K562 (cell line): Measurements from ENCODE around the gene GPATCH4. TPM values are rescaled to one million over a fixed set of nuclear protein-coding genes. Genes with fewer than 3 reads are reported as not detected.

ENCODE experiments used
- BRF2 ChIP-seq: IDR thresholded peaks from 3 replicates; pipeline ENCODE4 v1.6.1; 2011; ENCODE audit warnings: borderline replicate concordance, mild to moderate bottlenecking; ENCODE audit not compliant: insufficient read length, insufficient read depth
- CCNT2 ChIP-seq: IDR thresholded peaks from 2 replicates; pipeline ENCODE4 v1.6.1; 2011; ENCODE audit warnings: borderline replicate concordance, low read depth, mild to moderate bottlenecking, moderate library complexity, mixed read lengths, low read length; ENCODE audit not compliant: insufficient read length; ENCODE audit errors: extremely low read depth
- DEAF1 ChIP-seq: fragments of 450-650 bp; formaldehyde crosslinking; IDR thresholded peaks from 2 replicates; pipeline ENCODE4 v1.4.0; 2020; ENCODE audit warnings: mild to moderate bottlenecking, moderate library complexity
- MED1 ChIP-seq: sonication (generic); formaldehyde crosslinking; IDR thresholded peaks from 2 replicates; pipeline ENCODE4 v1.8.1; 2023; ENCODE audit warnings: missing genetic modification reagents, borderline replicate concordance
- MTA3 ChIP-seq: fragments of 450-650 bp; formaldehyde crosslinking; IDR thresholded peaks from 2 replicates; pipeline ENCODE4 v1.6.1; 2017; ENCODE audit warnings: mild to moderate bottlenecking, borderline replicate concordance
- MXI1 ChIP-seq: IDR thresholded peaks from 2 replicates; pipeline ENCODE4 v1.6.1; 2011; ENCODE audit warnings: low read depth, mild to moderate bottlenecking, improper control_type of control experiment, low read length
- MYBL2 ChIP-seq, 2 experiments: fragments of 450-650 bp in 1 of 2; sonication (generic) in 1 of 2; formaldehyde crosslinking in 1 of 2; IDR thresholded peaks; 2 replicates each; pipeline versions ENCODE4 v1.6.1 to v1.8.1; 2017 to 2022; ENCODE audit warnings: borderline replicate concordance in 1 of 2, inconsistent platforms in 1 of 2, low read depth in 1 of 2, mild to moderate bottlenecking in 1 of 2, missing genetic modification reagents in 1 of 2, moderate library complexity in 1 of 2
- MYC ChIP-seq, 2 experiments: fragments of 250-450 bp in 1 of 2; sonication (Bioruptor Pico) in 1 of 2; IDR thresholded peaks; 2 replicates each; pipeline versions ENCODE4 v1.5.1 to v1.6.1; 2012 to 2021; ENCODE audit warnings: low read depth in 2 of 2, borderline replicate concordance in 1 of 2, improper control_type of control experiment in 1 of 2, low read length in 1 of 2, mild to moderate bottlenecking in 1 of 2, moderate library complexity in 1 of 2
- NCOR1 ChIP-seq: fragments of 450-650 bp; IDR thresholded peaks from 2 replicates; pipeline ENCODE4 v1.6.1; 2016; ENCODE audit warnings: mild to moderate bottlenecking, moderate library complexity
- NR3C1 ChIP-seq: sonication (generic); formaldehyde crosslinking; IDR thresholded peaks from 2 replicates; pipeline ENCODE4 v1.8.1; 2022; ENCODE audit warnings: missing genetic modification reagents
- PBX2 ChIP-seq, 2 experiments: IDR thresholded peaks in 1 of 2; conservative IDR thresholded peaks in 1 of 2; 2 replicates each; pipeline ENCODE4 v1.6.1; 2016; ENCODE audit warnings: low read depth in 2 of 2, mild to moderate bottlenecking in 1 of 2, missing compliant biosample characterization in 1 of 2, missing genetic modification characterization in 1 of 2, moderate library complexity in 1 of 2
- PKNOX1 ChIP-seq: fragments of 450-650 bp; IDR thresholded peaks from 2 replicates; pipeline ENCODE4 v1.6.1; 2016
- RBM39 ChIP-seq: fragments of 200-400 bp; formaldehyde crosslinking; optimal IDR thresholded peaks from 2 replicates; pipeline ENCODE3; 2018; ENCODE audit warnings: low read depth, low read length
- SIN3B ChIP-seq: fragments of 450-650 bp; IDR thresholded peaks from 2 replicates; pipeline ENCODE4 v1.6.1; 2017; ENCODE audit warnings: low read depth, mild to moderate bottlenecking, moderate library complexity
- USF1 ChIP-seq: sonication (generic); formaldehyde crosslinking; IDR thresholded peaks from 2 replicates; pipeline ENCODE4 v1.9.0; 2022; ENCODE audit warnings: mild to moderate bottlenecking, missing genetic modification reagents
- ZBTB43 ChIP-seq: sonication (generic); formaldehyde crosslinking; IDR thresholded peaks from 2 replicates; pipeline ENCODE4 v1.8.0; 2023; ENCODE audit warnings: mild to moderate bottlenecking, missing genetic modification reagents
- ZNF124 ChIP-seq: sonication (generic); formaldehyde crosslinking; IDR thresholded peaks from 2 replicates; pipeline ENCODE4 v1.8.1; 2022; ENCODE audit warnings: missing genetic modification reagents
- polyA plus RNA-seq, 8 experiments: library from polyadenylated mRNA; depleted of rRNA in 4 of 8; stranded (reverse) in 5 of 8; unstranded in 3 of 8; fragments of >200 nt; fragmentation: Nextera tagmentation in 2 of 8; fragmentation: Illumina TruSeq in 1 of 8; extraction: Ambion mirVana in 2 of 8; extraction: Trizol in 1 of 8; gene quantifications; 2 replicates each; pipeline versions ENCODE4 v1.2.1 to v1.2.3, GENCODE V29; 2011 to 2014; ENCODE audit warnings: inconsistent platforms in 1 of 8, missing spikeins in 1 of 8
- total RNA-seq, 7 experiments: library from RNA; depleted of rRNA in 6 of 7; stranded (reverse); fragments of >200 nt in 6 of 7; fragmentation: Illumina TruSeq in 2 of 7; extraction: Trizol in 2 of 7; gene quantifications; 2 replicates each; pipeline versions ENCODE4 v1.2.1 to v1.2.3, GENCODE V29; 2011 to 2021; ENCODE audit warnings: low replicate concordance in 1 of 7

The GPATCH4 gene
- total and polyA plus RNA-seq, 9 of the 15 experiments (the other 6 are each of a cell fraction or from before 2014, with no cell fraction given): 43.7 to 105 (median 76.5) TPM

GRCh38 chr1:156627313-156627880 lies 26.1 kb upstream of the GPATCH4 start (continued):
- TF ChIP-seq MYBL2 (IDR thresholded peaks at IDR 0.05; ENCODE audit: low read depth): no peak
- no peak for TF ChIP-seq MYBL2 (CRISPR knock-in tag; IDR thresholded peaks at IDR 0.05; ENCODE audit: borderline replicate concordance)
- TF ChIP-seq NR3C1 (CRISPR knock-in tag): no peak
- TF ChIP-seq USF1 (CRISPR knock-in tag): peak; percentile 72
- no peak for TF ChIP-seq MTA3
- no peak for TF ChIP-seq RBM39
- TF ChIP-seq SIN3B: no peak
- TF ChIP-seq DEAF1 (CRISPR knock-in tag): peak; percentile 17; the same call in 1 of the 2 replicates
- no peak; the same call in none of the 2 replicates for TF ChIP-seq PBX2 (CRISPR knock-in tag; IDR thresholded peaks at IDR 0.05; ENCODE audit: low read depth)
- TF ChIP-seq PBX2 (tag; conservative IDR thresholded peaks at IDR 0.05; ENCODE audit: low read depth): peak; percentile 76
- no peak for TF ChIP-seq MED1 (CRISPR knock-in tag)
- no peak for TF ChIP-seq NCOR1
- TF ChIP-seq MYC (IDR thresholded peaks at IDR 0.05; ENCODE audit: low read depth, low read length): peak; percentile 32; the same call in 1 of the 2 replicates
- TF ChIP-seq MYC (CRISPR knock-in tag; IDR thresholded peaks at IDR 0.05; ENCODE audit: borderline replicate concordance, low read depth): no peak
- no peak for TF ChIP-seq MXI1
- peak; percentile 95 for TF ChIP-seq PKNOX1
- TF ChIP-seq BRF2: no peak
- no peak for TF ChIP-seq ZBTB43 (CRISPR knock-in tag)
- TF ChIP-seq ZNF124 (CRISPR knock-in tag): no peak
- no peak for TF ChIP-seq CCNT2
